Spleen (tissue), 11 donors: ENCODE measurements around the gene IFNA5. TPM values are rescaled to one million over a fixed set of nuclear protein-coding genes. Genes with fewer than 3 reads are reported as not detected.

Experiments
- DNase-seq: peaks from one replicate; pipeline ENCODE4 v3.0.0-alpha.2; 2020
- H3K27ac ChIP-seq, 8 donors: fragments of 200-600 bp; sonication (generic) in 7 of 8; 1 replicate in 4 of 8; 2 replicates in 4 of 8; pipeline versions ENCODE4 v1.5.0 to v1.8.0; 2016 to 2021; ENCODE audit warnings: inconsistent platforms in 4 of 8, mild to moderate bottlenecking in 4 of 8, moderate library complexity in 1 of 8
- H3K27me3 ChIP-seq, 7 donors: fragments of 200-600 bp; sonication (generic) in 6 of 7; replicated peaks in 1 of 7; 1 replicate in 4 of 7; 2 replicates in 3 of 7; pipeline versions ENCODE4 v1.5.0 to v1.8.0; 2016 to 2021; ENCODE audit warnings: inconsistent platforms in 3 of 7, mild to moderate bottlenecking in 1 of 7
- H3K36me3 ChIP-seq, 6 donors: fragments of 200-600 bp; sonication (generic) in 5 of 6; 1 replicate in 4 of 6; 2 replicates in 2 of 6; pipeline versions ENCODE4 v1.5.0 to v1.8.0; 2016 to 2021; ENCODE audit warnings: inconsistent platforms in 2 of 6
- H3K4me1 ChIP-seq, 6 donors: fragments of 200-600 bp; sonication (generic) in 5 of 6; 1 replicate in 3 of 6; 2 replicates in 3 of 6; pipeline versions ENCODE4 v1.5.0 to v1.8.0; 2016 to 2021; ENCODE audit warnings: inconsistent platforms in 3 of 6
- H3K4me3 ChIP-seq, 8 donors: fragments of 200-600 bp; sonication (generic) in 7 of 8; 1 replicate in 4 of 8; 2 replicates in 4 of 8; pipeline versions ENCODE4 v1.5.0 to v1.8.0; 2016 to 2021; ENCODE audit warnings: inconsistent platforms in 4 of 8, mild to moderate bottlenecking in 4 of 8, moderate library complexity in 2 of 8
- H3K9me3 ChIP-seq, 8 donors: fragments of 200-600 bp; sonication (generic) in 7 of 8; 1 replicate in 4 of 8; 2 replicates in 4 of 8; pipeline versions ENCODE4 v1.5.0 to v1.8.0; 2016 to 2021; ENCODE audit warnings: inconsistent platforms in 4 of 8
- CTCF ChIP-seq, 11 experiments: fragments of 200-600 bp in 7 of 11; fragments of 450-650 bp in 4 of 11; sonication (generic) in 4 of 11; IDR thresholded peaks in 8 of 11; conservative IDR thresholded peaks in 3 of 11; 1 replicate in 7 of 11; 2 replicates in 4 of 11; pipeline versions ENCODE4 v1.4.0 to v1.8.0; 2016 to 2021; ENCODE audit warnings: antibody characterized with exemption in 11 of 11, inconsistent platforms in 4 of 11, mild to moderate bottlenecking in 1 of 11
- POLR2A ChIP-seq, 3 donors: fragments of 450-650 bp; IDR thresholded peaks; one replicate each; pipeline ENCODE4 v1.5.1; 2017; ENCODE audit warnings: antibody characterized with exemption in 3 of 3, mild to moderate bottlenecking in 1 of 3
- POLR2AphosphoS5 ChIP-seq, 3 donors: sonication (generic); formaldehyde crosslinking; IDR thresholded peaks; one replicate each; pipeline ENCODE4 v1.5.1; 2017; ENCODE audit warnings: antibody characterized with exemption in 3 of 3
- WGBS, 5 donors: extraction: QIAGEN DNeasy Blood & Tissue Kit in 3 of 5; methylation state at CpG; one replicate each; pipeline versions ENCODE4 v1.1.5 to v1.1.7; 2013 to 2018; 5-methylcytosine and 5-hydroxymethylcytosine counted together
- intact Hi-C: fragments of 100-400 bp; cut with DNase I; formaldehyde crosslinking; loops from one replicate; pipeline ENCODE4 v1.15.0; 2023; ENCODE audit warnings: low total_unique reads
- polyA plus RNA-seq, 3 donors: library from polyadenylated mRNA; stranded (reverse); fragments of 200-250 nt; gene quantifications; one replicate each; pipeline ENCODE4 v1.2.1, GENCODE V29; 2013
- total RNA-seq, 7 donors: library from RNA; depleted of rRNA in 3 of 7; stranded (reverse); fragments of >200 nt in 3 of 7; fragmentation: NEBNext Ultra II Directional in 4 of 7; extraction: Animal tissue kit (Norgen Biotek cat#: 25700) in 4 of 7; gene quantifications; one replicate each; pipeline versions ENCODE4 v1.1.0 to v1.2.1, GENCODE V29; 2016 to 2021
- donor health status: healthy with polysubstance abuse.
- donor health status: DM: no; HTN: no; CAD: no; lungs with moderate emphysema.
- donor health status: DM: no; HTN: no; CAD: no.
- donor health status: Bipolar disorder and iron deficiency.
- donor health status: healthy.
- donor health status: DM: no; HTN: no; CAD: no.
- donor health status: DM: yes; HTN: yes; CAD: no.

IFNA5 gene
- total and polyA plus RNA-seq, 10 donors: 1.2 TPM; not detected in 9

DNA sequence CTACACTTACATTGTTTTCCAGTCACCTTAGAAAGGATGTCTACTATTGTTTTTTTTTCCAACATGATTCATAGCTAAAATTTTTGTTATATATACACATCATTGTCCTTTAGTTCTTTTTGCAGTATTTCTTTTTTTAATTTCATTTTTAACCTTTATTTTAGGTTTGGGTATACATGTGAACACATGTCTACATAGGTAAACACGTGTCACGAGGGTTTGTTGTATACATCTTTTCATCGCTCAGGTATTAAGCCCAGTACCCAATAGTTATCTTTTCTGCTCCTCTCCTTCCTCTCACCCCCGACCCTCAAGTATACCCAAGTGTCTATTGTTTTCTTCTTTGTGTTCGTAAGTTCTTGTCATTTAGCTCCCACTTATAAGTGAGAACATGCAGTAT, 19.0 kb downstream of the IFNA5 start:
- TF ChIP-seq CTCF (IDR thresholded peaks at IDR 0.05 in 8 of 11, conservative IDR thresholded peaks at IDR 0.05 in 3 of 11): no peak
- TF ChIP-seq POLR2AphosphoS5 (IDR thresholded peaks at IDR 0.05): no peak
- TF ChIP-seq POLR2A (IDR thresholded peaks at IDR 0.05): no peak
- Histone ChIP-seq H3K4me3 (no peak overlapping the region), H3K36me3 (no peaks in the 10 kb centered on the region), H3K9me3 (peaks cover 0 to 4% (median 0%) of the 10 kb centered on the region in 8 donors), H3K27ac (no peak overlapping the region), H3K4me1 (peaks cover 0 to 10% (median 0%) of the 10 kb centered on the region in 6 donors), H3K27me3 (peaks cover 0 to 8% (median 3%) of the 10 kb centered on the region in 7 donors)
- DNase-seq: no peak
- 86 to 93% (median 90%) methylated on average over 5 of the region's 5 CpGs for WGBS, 5 donors
- intact Hi-C loops: no loop called here

- H3K9me3 ChIP-seq: peaks cover 0 to under 1% (median 0%) of the 10 kb centered on the region in 8 donors
- no peaks in the 10 kb centered on the region for H3K4me1 ChIP-seq
- no peaks in the 10 kb centered on the region for H3K36me3 ChIP-seq
- no peak overlapping the region for H3K4me3 ChIP-seq
- no peak for DNase-seq
- TF ChIP-seq POLR2A (IDR thresholded peaks at IDR 0.05) (no peak), CTCF (IDR thresholded peaks at IDR 0.05 in 8 of 11, conservative IDR thresholded peaks at IDR 0.05 in 3 of 11) (no peak), POLR2AphosphoS5 (IDR thresholded peaks at IDR 0.05) (no peak)
- H3K27me3 ChIP-seq: peaks cover 0 to 21% (median 0%) of the 10 kb centered on the region in 7 donors
- 33 to 75% (median 56%) methylated on average over 2 of the region's 2 CpGs for WGBS, 5 donors
- H3K27ac ChIP-seq: no peak overlapping the region
- intact Hi-C loops: no loop called here
Observed at GRCh38 chr9:21281275-21281674, 23.8 kb downstream of the IFNA5 start.

- intact Hi-C loops: no loop called here
Observed at GRCh38 chr9:21268347-21268657, 36.8 kb downstream of the IFNA5 start.

More at GRCh38 chr9:21268347-21268657, 36.8 kb downstream of the IFNA5 start:
- TF ChIP-seq CTCF (IDR thresholded peaks at IDR 0.05 in 8 of 11, conservative IDR thresholded peaks at IDR 0.05 in 3 of 11) (no peak), POLR2AphosphoS5 (IDR thresholded peaks at IDR 0.05) (no peak), POLR2A (IDR thresholded peaks at IDR 0.05) (no peak)
- H3K4me1 ChIP-seq: peaks cover 0 to 12% (median 10%) of the 10 kb centered on the region in 6 donors
- H3K9me3 ChIP-seq: peaks cover 0 to 4% (median 2%) of the 10 kb centered on the region in 8 donors
- peaks cover 0 to 12% (median 0%) of the 10 kb centered on the region in 7 donors for H3K27me3 ChIP-seq
- H3K36me3 ChIP-seq: no peaks in the 10 kb centered on the region
- 54 to 69% (median 59%) methylated on average over 2 of the region's 2 CpGs for whole genome bisulfite sequencing, 5 donors
- H3K4me3 ChIP-seq: no peak overlapping the region
- no peak overlapping the region for H3K27ac ChIP-seq
- no peak for DNase-seq
